ENCODE results near the gene GATA5.

DNA sequence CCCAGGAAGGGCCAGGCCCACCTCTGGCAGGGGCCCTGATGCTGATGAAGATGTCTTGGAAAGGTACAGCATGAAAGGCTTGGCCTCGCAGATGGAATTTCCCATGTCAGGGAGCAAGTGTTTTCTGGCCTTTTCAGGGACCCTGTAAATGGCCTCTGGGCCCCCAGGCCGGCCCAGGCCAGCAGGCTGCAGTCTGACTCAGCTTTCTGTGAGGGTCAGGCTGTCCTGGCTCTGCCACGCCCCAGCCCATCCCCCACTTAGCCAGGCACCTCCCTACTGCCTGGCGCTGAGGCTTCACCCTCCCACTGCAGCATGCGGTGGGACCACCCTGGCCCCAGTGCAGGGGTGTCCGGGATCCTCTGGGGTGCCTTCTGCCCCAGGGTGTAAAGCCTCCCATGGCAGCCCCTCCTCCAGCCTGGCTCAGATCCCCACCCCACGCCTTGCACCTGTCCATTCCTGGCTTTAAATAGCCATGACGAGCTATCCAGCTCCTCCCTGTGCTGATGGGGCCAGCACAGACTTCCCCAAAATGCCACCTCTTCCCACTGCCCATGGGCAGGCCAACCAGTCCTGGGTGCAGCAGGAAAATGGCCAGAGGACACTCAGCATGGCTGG lies 35.6 kb upstream of the GATA5 start:
- TF ChIP-seq CTCF (IDR thresholded peaks at IDR 0.05; ENCODE audit: low read length): no peak
- no peak for TF ChIP-seq EZH2 (IDR thresholded peaks at IDR 0.05; ENCODE audit: borderline replicate concordance, low read length)
